ENCODE data around the gene SEC14L6. TPM values are rescaled to one million over a fixed set of nuclear protein-coding genes. Genes with fewer than 3 reads are reported as not detected.

The SEC14L6 gene
- total RNA-seq, 1 donor from 2014 or later, result not detected

- TF ChIP-seq, protein P1, sequence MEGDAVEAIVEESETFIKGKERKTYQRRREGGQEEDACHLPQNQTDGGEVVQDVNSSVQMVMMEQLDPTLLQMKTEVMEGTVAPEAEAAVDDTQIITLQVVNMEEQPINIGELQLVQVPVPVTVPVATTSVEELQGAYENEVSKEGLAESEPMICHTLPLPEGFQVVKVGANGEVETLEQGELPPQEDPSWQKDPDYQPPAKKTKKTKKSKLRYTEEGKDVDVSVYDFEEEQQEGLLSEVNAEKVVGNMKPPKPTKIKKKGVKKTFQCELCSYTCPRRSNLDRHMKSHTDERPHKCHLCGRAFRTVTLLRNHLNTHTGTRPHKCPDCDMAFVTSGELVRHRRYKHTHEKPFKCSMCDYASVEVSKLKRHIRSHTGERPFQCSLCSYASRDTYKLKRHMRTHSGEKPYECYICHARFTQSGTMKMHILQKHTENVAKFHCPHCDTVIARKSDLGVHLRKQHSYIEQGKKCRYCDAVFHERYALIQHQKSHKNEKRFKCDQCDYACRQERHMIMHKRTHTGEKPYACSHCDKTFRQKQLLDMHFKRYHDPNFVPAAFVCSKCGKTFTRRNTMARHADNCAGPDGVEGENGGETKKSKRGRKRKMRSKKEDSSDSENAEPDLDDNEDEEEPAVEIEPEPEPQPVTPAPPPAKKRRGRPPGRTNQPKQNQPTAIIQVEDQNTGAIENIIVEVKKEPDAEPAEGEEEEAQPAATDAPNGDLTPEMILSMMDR (IDR thresholded peaks at IDR 0.05; ENCODE audit: partially characterized antibody, unreplicated experiment), result no peak
- H3K4me3 Mint-ChIP-seq (ENCODE audit: unreplicated experiment), result no peak overlapping the region
- no peaks in the 10 kb centered on the region for H3K27me3 Mint-ChIP-seq (ENCODE audit: unreplicated experiment)
- H3K36me3 Mint-ChIP-seq (ENCODE audit: unreplicated experiment), result no peaks in the 10 kb centered on the region
- no peaks in the 10 kb centered on the region for H3K4me1 Mint-ChIP-seq (ENCODE audit: low read depth, unreplicated experiment)
- H3K27ac Mint-ChIP-seq (ENCODE audit: unreplicated experiment), result no peak overlapping the region
- H3K9me3 Mint-ChIP-seq (ENCODE audit: unreplicated experiment), result peaks cover 2% of the 10 kb centered on the region
- DNase-seq, result no peak
These were observed 72.4 kb downstream of the SEC14L6 start for GRCh38 chr22:30474121-30474520.

GRCh38 chr22:30472994-30473720 is 73.4 kb downstream of the SEC14L6 start:
- H3K4me3 Mint-ChIP-seq (ENCODE audit: unreplicated experiment), result no peak overlapping the region
- TF ChIP-seq, protein P1 (IDR thresholded peaks at IDR 0.05; ENCODE audit: partially characterized antibody, unreplicated experiment), result no peak
- no peak for DNase-seq
- no peaks in the 10 kb centered on the region for H3K27me3 Mint-ChIP-seq (ENCODE audit: unreplicated experiment)
- H3K36me3 Mint-ChIP-seq (ENCODE audit: unreplicated experiment), result no peaks in the 10 kb centered on the region
- peaks cover 2% of the 10 kb centered on the region for H3K9me3 Mint-ChIP-seq (ENCODE audit: unreplicated experiment)
- no peaks in the 10 kb centered on the region for H3K4me1 Mint-ChIP-seq (ENCODE audit: low read depth, unreplicated experiment)
- no peak overlapping the region for H3K27ac Mint-ChIP-seq (ENCODE audit: unreplicated experiment)

Other genes with a start within 250 kb of the SEC14L6 start
- gene TBC1D10A, start 219.8 kb downstream of the SEC14L6 start, total RNA-seq (ENCODE audit: unreplicated experiment), result 5.0 TPM
- 157 TPM for gene SF3A1, start 189.8 kb downstream of the SEC14L6 start, total RNA-seq (ENCODE audit: unreplicated experiment)
- gene CCDC157, start 189.7 kb downstream of the SEC14L6 start, total RNA-seq (ENCODE audit: unreplicated experiment), result 6.2 TPM
- 43.1 TPM for gene RNF215, start 159.3 kb downstream of the SEC14L6 start, total RNA-seq (ENCODE audit: unreplicated experiment)
- gene SEC14L2, start 149.7 kb downstream of the SEC14L6 start, total RNA-seq (ENCODE audit: unreplicated experiment), result 0.76 TPM
- gene MTFP1, start 121.0 kb downstream of the SEC14L6 start, total RNA-seq (ENCODE audit: unreplicated experiment), result 5.8 TPM
- gene SEC14L3, start 74.7 kb downstream of the SEC14L6 start, total RNA-seq (ENCODE audit: unreplicated experiment), result not detected
- gene SEC14L4, start 41.0 kb downstream of the SEC14L6 start, total RNA-seq (ENCODE audit: unreplicated experiment), result not detected
- gene GAL3ST1, start 27.9 kb upstream of the SEC14L6 start, total RNA-seq (ENCODE audit: unreplicated experiment), result 1.8 TPM
- gene PES1, start 45.2 kb upstream of the SEC14L6 start, total RNA-seq (ENCODE audit: unreplicated experiment), result 40.6 TPM
- gene TCN2, start 60.4 kb upstream of the SEC14L6 start, total RNA-seq (ENCODE audit: unreplicated experiment), result 4.1 TPM
- 5.0 TPM for gene SLC35E4, start 89.0 kb upstream of the SEC14L6 start, total RNA-seq (ENCODE audit: unreplicated experiment)
- 8.0 TPM for gene DUSP18, start 121.1 kb upstream of the SEC14L6 start, total RNA-seq (ENCODE audit: unreplicated experiment)
- 18.3 TPM for gene OSBP2, start 148.1 kb upstream of the SEC14L6 start, total RNA-seq (ENCODE audit: unreplicated experiment)